Ovary (tissue), 3 donors: Measurements from ENCODE around the gene PRKG1.

Experiments used
- EP300 ChIP-seq: sonication (generic); formaldehyde crosslinking; IDR thresholded peaks from one replicate; pipeline ENCODE4 v1.6.1; 2017; ENCODE audit warnings: antibody characterized with exemption
- POLR2A ChIP-seq: fragments of 450-650 bp; IDR thresholded peaks from one replicate; pipeline ENCODE4 v1.6.1; 2017; ENCODE audit warnings: antibody characterized with exemption, mild to moderate bottlenecking, moderate library complexity
- TF ChIP-seq, protein P1 (sequence below), 3 donors: fragments of 450-650 bp in 2 of 3; fragments of 200-600 bp in 1 of 3; IDR thresholded peaks; one replicate each; pipeline versions ENCODE4 v1.5.1 to v1.8.0; 2016 to 2022; ENCODE audit warnings: antibody characterized with exemption in 3 of 3, mild to moderate bottlenecking in 1 of 3
- donor health status: DM: no; HTN: no; CAD: no.

GRCh38 chr10:52170776-52171175, 1096.5 kb downstream of the PRKG1 start:
- TF ChIP-seq POLR2A (no peak), EP300 (no peak)
- TF ChIP-seq, protein P1, sequence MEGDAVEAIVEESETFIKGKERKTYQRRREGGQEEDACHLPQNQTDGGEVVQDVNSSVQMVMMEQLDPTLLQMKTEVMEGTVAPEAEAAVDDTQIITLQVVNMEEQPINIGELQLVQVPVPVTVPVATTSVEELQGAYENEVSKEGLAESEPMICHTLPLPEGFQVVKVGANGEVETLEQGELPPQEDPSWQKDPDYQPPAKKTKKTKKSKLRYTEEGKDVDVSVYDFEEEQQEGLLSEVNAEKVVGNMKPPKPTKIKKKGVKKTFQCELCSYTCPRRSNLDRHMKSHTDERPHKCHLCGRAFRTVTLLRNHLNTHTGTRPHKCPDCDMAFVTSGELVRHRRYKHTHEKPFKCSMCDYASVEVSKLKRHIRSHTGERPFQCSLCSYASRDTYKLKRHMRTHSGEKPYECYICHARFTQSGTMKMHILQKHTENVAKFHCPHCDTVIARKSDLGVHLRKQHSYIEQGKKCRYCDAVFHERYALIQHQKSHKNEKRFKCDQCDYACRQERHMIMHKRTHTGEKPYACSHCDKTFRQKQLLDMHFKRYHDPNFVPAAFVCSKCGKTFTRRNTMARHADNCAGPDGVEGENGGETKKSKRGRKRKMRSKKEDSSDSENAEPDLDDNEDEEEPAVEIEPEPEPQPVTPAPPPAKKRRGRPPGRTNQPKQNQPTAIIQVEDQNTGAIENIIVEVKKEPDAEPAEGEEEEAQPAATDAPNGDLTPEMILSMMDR (IDR thresholded peaks at IDR 0.05) = no peak
